ENCODE data around the gene NIPBL. TPM values are rescaled to one million over a fixed set of nuclear protein-coding genes. Genes with fewer than 3 reads are reported as not detected.

Gene NIPBL
- total RNA-seq, 1 donor from 2014 or later = 63.0 TPM

- Histone ChIP-seq H3K27ac (peak overlapping the region; percentile 8), H3K36me3 (no peaks in the 10 kb centered on the region), H3K27me3 (no peaks in the 10 kb centered on the region), H3K9me3 (no peaks in the 10 kb centered on the region), H3K4me1 (peaks cover 26% of the 10 kb centered on the region), H3K4me3 (no peak overlapping the region)
- intact Hi-C loops (cut with DNase I) = no loop called here
- TF ChIP-seq CTCF (IDR thresholded peaks at IDR 0.05) = no peak
- ATAC-seq (peak; percentile 80), DNase-seq (no peak)
Observed at GRCh38 chr5:36939969-36940858, 63.6 kb downstream of the NIPBL start.

GRCh38 chr5:36943584-36943983 lies 67.0 kb downstream of the NIPBL start:
- no peak for DNase-seq
- no peak overlapping the region for H3K27ac ChIP-seq
- no peaks in the 10 kb centered on the region for H3K9me3 ChIP-seq
- no peaks in the 10 kb centered on the region for H3K36me3 ChIP-seq
- intact Hi-C loops (cut with DNase I) = no loop called here
- H3K27me3 ChIP-seq = no peaks in the 10 kb centered on the region
- H3K4me3 ChIP-seq = no peak overlapping the region
- no peak for ATAC-seq
- peaks cover 30% of the 10 kb centered on the region for H3K4me1 ChIP-seq
- TF ChIP-seq CTCF (IDR thresholded peaks at IDR 0.05) = no peak

GRCh38 chr5:36944024-36944423 lies 67.5 kb downstream of the NIPBL start:
- H3K36me3 ChIP-seq = no peaks in the 10 kb centered on the region
- H3K27ac ChIP-seq = no peak overlapping the region
- H3K9me3 ChIP-seq = no peaks in the 10 kb centered on the region
- DNase-seq (no peak), ATAC-seq (no peak)
- no peak overlapping the region for H3K4me3 ChIP-seq
- no peaks in the 10 kb centered on the region for H3K27me3 ChIP-seq
- no peak for TF ChIP-seq CTCF (IDR thresholded peaks at IDR 0.05)
- H3K4me1 ChIP-seq = peaks cover 33% of the 10 kb centered on the region
- intact Hi-C loops (cut with DNase I) = no loop called here

- ATAC-seq (no peak), DNase-seq (no peak)
- H3K36me3 ChIP-seq = no peaks in the 10 kb centered on the region
- no peaks in the 10 kb centered on the region for H3K9me3 ChIP-seq
- H3K4me1 ChIP-seq = peaks cover 35% of the 10 kb centered on the region
- H3K27me3 ChIP-seq = no peaks in the 10 kb centered on the region
- no peak overlapping the region for H3K4me3 ChIP-seq
- TF ChIP-seq CTCF (IDR thresholded peaks at IDR 0.05) = peak; percentile 67
- intact Hi-C loops (cut with DNase I) = no loop called here
- H3K27ac ChIP-seq = no peak overlapping the region
Observed at GRCh38 chr5:36944607-36945225, 68.1 kb downstream of the NIPBL start.

DNA sequence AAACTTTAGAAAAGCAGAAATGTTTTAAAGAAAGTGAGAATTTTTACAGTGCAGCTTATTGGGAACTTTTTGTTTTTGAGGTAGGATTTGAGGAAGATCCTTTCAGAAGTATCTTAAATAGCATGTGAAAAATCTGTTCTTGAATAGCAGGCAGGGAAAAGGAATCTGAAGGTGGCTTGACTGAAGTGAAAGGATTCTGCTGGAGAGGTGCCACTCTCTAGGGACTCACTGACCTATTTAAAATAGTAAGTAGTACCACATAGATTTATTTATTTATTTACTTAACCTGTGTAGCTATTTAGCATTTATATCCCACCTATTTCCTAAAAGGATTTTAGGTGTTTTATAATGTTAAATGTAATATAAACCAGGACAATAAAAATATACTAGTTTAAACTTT lies 69.1 kb downstream of the NIPBL start:
- no peak for DNase-seq
- no peak for TF ChIP-seq CTCF (IDR thresholded peaks at IDR 0.05)
- no peaks in the 10 kb centered on the region for H3K9me3 ChIP-seq
- no peak overlapping the region for H3K27ac ChIP-seq
- H3K27me3 ChIP-seq = no peaks in the 10 kb centered on the region
- no peak overlapping the region for H3K4me3 ChIP-seq
- intact Hi-C loops (cut with DNase I) = no loop called here
- H3K4me1 ChIP-seq = peaks cover 37% of the 10 kb centered on the region
- ATAC-seq = no peak
- H3K36me3 ChIP-seq = no peaks in the 10 kb centered on the region
